Measurements from ENCODE around the gene WASHC4.

DNA sequence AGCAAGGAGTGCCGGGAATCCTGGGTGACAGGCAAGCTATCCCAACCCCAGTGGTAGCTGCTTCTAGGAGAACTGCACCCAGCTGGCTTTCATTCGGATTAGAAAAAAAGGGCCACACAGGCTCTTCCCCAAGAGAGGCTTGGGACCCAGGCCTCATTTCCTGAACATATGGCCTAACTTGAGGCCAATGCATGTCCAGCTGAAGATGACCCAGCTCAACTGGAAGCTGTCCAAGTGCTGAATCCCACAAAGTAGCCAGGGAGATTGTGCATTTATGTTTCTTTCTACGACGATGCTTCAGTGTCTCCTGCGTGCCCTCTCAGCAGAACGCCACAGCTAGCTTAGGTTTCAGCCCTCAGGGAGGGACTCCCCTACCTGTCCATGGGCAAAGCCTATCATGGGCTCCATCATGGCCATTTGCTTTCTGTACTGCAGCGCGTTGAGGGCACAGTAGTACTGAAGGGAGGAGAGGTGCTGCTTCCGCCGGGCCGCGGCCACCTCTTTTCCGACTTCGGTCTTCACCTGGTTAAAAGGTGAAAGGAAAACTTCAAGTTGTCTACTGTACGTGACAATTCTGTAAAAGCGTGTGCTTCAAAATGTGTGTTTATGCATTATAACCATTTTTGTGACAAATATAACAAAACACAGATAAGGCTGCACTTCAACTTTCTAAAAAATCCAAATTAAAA lies 99.3 kb downstream of the WASHC4 start:
- TF ChIP-seq CTCF (IDR thresholded peaks at IDR 0.05) (no peak), POLR2A (IDR thresholded peaks at IDR 0.05) (no peak)

All from testis (tissue), 2 donors.